H1 (cell line): Measurements from ENCODE around the gene AMOTL2. TPM values are rescaled to one million over a fixed set of nuclear protein-coding genes. Genes with fewer than 3 reads are reported as not detected.

Experiments
- CHD1 ChIP-seq: IDR thresholded peaks from 2 replicates; pipeline ENCODE4 v1.6.1; 2012; ENCODE audit warnings: low read depth, low read length, improper control_type of control experiment
- CREB1 ChIP-seq: IDR thresholded peaks from 2 replicates; pipeline ENCODE4 v1.6.1; 2012; ENCODE audit warnings: inconsistent platforms
- CTBP2 ChIP-seq: IDR thresholded peaks from 2 replicates; pipeline ENCODE4 v1.7.0; 2011; ENCODE audit warnings: borderline replicate concordance, mild to moderate bottlenecking, moderate library complexity, mixed read lengths, low read length; ENCODE audit not compliant: insufficient read depth, insufficient read length
- GTF2F1 ChIP-seq: IDR thresholded peaks from 2 replicates; pipeline ENCODE4 v1.6.1; 2012; ENCODE audit warnings: low read depth, low read length, improper control_type of control experiment, borderline replicate concordance
- polyA plus RNA-seq, 7 experiments: library from polyadenylated mRNA; depleted of rRNA in 3 of 7; stranded (reverse) in 5 of 7; unstranded in 2 of 7; fragments of >200 nt in 5 of 7; fragments of 200-250 nt in 2 of 7; gene quantifications; 1 replicate in 5 of 7; 2 replicates in 1 of 7; 4 replicates in 1 of 7; pipeline versions ENCODE4 v1.2.1 to v1.2.3, GENCODE V29; 2011 to 2013; ENCODE audit warnings: missing spikeins in 2 of 7, mixed read lengths in 2 of 7
- total RNA-seq: library from RNA; stranded (reverse); fragmentation: NEBNext Ultra II Directional; extraction: Animal tissue kit (Norgen Biotek cat#: 25700); gene quantifications from 2 replicates; pipeline ENCODE4 v1.2.1, GENCODE V29; 2021

Gene AMOTL2
- total and polyA plus RNA-seq, 2 of the 8 experiments (the other 6 are each of a cell fraction or from before 2014, with no cell fraction given) = 19.0 to 63.7 TPM

DNA sequence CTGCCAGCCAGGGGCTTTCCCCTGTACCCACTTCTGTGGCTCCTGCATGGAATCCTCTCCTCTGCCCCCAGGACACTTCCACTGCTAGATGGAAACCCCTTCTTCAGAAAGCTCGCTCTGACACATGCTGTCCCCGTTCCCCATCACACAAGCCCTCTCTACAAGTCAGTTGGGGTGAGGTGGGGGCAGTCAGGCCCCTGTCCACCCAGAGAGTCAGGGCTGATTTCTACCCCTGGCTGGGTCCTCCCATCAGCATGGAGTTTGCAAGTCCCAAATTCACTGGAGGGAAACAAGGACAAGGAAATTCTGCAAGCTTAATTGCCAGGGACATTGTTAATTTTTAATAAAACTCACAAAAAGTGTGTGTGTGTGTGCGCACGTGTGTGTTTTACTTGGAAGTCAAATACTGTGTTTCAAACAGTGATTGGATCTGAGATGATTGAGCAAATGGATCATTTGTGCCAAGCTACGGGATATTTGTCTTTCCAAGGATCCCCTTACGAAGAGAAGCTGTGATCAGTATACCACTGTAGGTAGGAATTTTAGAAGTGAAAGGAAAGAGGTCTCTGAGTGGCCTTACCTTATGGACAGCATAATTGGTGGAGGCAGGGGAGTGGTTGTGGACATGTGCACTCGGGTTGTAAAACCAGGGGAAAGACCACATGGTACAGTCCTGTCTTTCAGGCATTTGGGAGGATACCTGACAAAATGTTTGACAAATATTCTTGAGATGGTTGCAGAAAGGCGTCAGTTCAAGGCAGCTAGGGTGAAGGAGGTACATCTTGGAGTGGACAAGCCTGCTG is 1.5 kb upstream of the AMOTL2 start (continued):
- no peak for TF ChIP-seq CTBP2
- TF ChIP-seq CHD1 = no peak
- no peak for TF ChIP-seq GTF2F1
- no peak for TF ChIP-seq CREB1
